ENCODE data around the gene TRMT44.
"Not testable (repeated sequence)": the region's sequence is repeated elsewhere in the genome, so short reads cannot be mapped to it uniquely, and the experiment has no call there.

TRMT44 gene

DNA sequence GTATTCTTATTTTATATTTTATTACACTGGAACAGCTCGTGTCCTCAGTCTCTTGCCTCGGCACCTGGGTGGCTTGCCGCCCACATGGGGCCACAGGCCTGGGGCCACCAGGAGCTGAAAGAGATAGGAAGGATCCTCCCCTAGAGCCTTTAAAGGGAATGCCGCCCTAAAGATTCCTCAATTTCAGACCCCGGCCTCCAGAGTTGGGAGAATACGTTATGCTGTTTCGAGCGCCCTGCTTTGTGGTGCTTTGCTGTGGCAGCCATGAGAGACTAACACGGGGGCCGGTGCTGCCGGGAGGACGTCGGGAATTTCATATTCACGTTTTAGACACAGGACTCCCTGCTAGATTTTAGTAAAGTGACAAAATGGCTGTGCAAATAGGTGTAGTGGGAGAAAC lies 33.3 kb upstream of the TRMT44 start:
- no peak for DNase-seq (ENCODE audit: low read depth)

DNA sequence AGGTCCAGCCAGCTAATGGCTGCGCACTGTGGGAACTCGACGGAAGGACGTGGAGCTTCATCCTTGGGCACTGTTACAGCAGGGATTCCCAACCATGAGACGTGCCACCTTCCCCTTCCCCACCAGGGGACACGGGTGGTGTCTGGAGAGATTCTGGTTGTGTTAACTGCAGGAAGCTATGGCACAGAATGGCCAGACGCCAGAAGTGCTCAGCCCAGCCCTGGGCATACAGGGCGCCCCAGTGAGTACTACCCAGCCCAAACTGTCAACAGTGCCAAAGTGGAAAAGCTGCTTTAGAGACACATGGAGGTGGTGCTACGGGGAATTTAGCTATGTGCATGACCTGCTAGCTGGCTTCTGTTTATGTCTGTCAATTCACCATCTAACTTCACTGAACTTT lies 32.8 kb upstream of the TRMT44 start:
- no peak for DNase-seq (ENCODE audit: low read depth)

DNA sequence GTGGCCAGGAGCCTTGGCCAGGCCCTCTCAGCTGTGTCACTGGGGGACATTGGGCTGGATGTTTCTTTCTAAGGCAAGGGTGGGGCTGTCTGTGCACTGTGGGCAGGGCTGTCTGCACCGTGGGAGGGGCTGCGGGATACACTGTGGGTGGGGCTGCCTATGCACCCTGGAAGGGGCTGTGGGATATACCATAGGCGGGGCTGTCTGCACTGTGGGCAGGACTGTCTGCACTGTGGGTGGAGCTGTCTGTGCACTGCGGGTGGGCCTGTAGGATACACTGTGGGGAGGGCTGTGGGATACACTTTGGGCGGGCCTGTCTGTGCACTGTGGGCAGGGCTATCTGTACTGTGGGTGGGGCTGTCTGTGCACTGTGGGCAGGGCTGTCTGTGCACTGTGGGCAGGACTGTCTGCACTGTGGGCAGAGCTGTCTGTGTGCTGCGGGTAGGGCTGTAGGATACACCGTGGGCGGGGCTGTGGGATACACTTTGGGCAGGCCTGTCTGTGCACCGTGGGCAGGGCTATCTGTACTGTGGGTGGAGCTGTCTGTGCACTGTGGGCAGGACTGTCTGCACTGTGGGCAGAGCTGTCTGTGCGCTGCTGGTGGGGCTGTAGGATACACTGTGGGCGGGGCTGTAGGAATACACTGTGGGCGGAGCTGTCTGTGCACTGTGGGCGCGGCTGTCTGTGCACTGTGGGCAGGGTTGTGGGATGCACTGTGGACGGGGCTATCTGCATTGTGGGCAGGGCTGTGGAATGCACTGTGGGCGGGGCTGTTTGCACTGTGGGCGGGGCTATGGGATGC lies 31.1 kb upstream of the TRMT44 start:
- DNase-seq (ENCODE audit: low read depth) = peak; percentile 10

DNA sequence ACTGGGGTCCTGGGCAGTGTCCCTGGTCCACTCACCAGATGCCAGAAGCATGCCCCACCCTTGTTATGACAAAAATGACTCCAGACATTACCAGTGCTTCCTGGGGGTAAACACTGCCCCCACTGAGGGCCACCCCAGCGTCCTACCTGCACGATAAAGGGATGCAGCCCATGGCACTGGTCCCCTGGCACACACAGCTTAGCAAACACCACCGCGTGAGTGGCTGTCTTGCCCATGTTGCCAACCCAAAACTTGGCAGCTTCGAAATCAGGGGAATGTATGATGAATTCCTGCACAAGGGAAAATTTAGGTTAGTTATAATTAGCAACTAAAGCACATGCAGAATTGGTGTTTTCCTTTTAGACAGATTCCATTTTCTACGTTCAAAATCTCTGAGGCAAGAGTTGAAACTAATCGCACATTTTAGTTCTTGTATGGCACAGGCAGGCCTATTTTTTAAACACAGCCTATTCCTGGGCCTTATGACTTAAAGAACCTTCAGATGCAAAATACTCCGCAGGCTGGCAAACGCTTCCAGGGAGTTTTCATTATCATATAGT lies 30.4 kb upstream of the TRMT44 start:
- DNase-seq (ENCODE audit: low read depth) = no peak

GRCh38 chr4:8410641-8411271 lies 29.8 kb upstream of the TRMT44 start:
- DNase-seq (ENCODE audit: low read depth) = no peak

- no peak for DNase-seq (ENCODE audit: low read depth)
Measured at GRCh38 chr4:8411351-8412180, 29.0 kb upstream of the TRMT44 start.

DNA sequence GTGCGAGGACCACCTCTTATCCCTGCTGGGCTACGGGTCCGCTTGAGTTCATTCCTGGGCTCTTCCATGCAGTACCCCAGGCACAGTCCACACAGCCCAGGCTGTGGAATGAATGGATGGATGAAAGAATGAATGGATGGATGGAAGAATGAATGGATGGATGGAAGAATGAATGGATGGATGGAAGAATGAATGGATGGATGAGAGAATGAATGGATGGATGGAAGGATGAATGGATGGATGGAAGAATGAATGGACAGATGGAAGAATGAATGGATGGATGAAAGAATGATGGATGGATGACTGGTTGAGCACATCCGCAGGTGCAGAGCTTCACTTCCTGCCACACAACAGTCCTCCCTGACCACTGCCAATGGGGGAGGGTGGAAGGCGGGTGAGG lies 28.3 kb upstream of the TRMT44 start:
- no peak for DNase-seq (ENCODE audit: low read depth)

DNA sequence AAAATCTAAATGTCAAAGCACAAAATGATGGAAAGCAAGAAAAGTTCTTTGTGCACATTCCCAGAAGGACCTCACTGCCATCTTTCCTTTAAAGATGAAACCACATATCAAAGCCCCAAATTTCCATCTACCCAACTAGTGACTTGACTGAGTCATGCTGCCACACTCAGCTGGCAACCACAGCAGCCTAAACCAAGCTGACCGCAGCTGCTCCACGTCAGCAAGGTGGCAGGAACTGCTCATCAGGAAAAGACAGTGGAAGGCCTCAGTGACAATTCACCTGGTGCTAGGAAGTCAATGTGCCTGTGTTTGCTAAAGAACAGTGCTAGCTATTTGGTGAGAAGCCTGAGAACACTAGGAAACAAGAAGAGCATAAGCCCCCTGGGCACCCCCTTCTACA lies 26.2 kb upstream of the TRMT44 start:
- no peak for DNase-seq (ENCODE audit: low read depth)

DNA sequence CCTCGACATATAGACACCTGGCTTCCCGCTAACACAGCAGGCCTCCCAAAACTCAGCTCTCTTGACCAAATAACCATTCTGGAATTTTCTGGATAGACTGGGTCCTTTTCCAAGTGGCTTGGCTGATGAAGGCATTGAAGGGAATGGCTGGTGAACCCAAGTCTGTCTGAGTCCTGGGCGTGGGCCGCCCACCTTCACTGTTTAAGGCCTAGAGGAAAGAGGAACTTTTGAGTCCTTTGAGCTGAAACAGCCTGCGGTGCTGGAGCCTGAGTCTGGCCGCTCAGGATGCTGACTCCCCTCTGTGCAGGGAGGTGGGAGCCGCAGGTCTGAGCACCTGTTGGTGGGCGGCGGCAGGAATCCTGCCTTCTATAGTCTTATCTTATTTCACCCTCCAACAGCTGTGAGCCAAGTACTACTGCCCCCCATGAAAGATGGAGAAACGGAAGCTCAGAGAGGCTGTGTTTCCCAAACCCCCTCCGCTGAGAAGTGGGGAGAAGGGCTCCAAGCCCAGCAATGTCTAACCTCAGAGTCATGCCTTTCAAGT lies 23.4 kb upstream of the TRMT44 start:
- DNase-seq (ENCODE audit: low read depth) = no peak

GRCh38 chr4:8419222-8420041 lies 21.1 kb upstream of the TRMT44 start:
- peak; percentile 48 for DNase-seq (ENCODE audit: low read depth)

- not testable (repeated sequence) for DNase-seq (ENCODE audit: low read depth)
Measured at GRCh38 chr4:8420151-8420550, 20.4 kb upstream of the TRMT44 start.

DNA sequence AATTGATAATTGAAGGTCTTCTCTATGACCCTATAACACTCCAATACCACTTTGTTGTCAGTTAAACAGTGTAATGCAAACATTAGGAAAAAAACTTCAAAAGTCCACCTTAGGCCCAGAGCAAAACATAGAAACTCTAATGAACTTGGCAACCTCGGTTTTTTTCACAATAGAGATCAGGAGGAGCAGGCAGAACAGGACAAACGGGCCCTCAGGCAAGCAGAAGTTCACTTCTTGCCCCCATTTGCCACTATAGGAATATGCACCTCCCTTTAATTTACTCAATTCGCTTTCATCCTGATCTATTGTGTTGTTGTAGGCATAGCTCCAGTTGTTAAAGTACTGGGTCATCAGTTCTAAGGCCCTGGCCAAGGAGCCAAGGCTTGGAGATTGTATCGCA lies 18.2 kb upstream of the TRMT44 start:
- no peak for DNase-seq (ENCODE audit: low read depth)

GRCh38 chr4:8422786-8423185 lies 17.8 kb upstream of the TRMT44 start:
- no peak for DNase-seq (ENCODE audit: low read depth)

GRCh38 chr4:8427262-8427661 lies 13.3 kb upstream of the TRMT44 start:
- DNase-seq (ENCODE audit: low read depth) = no peak

- no peak for DNase-seq (ENCODE audit: low read depth)
Measured at GRCh38 chr4:8427761-8428287, 12.8 kb upstream of the TRMT44 start.

GRCh38 chr4:8428288-8429097 lies 12.1 kb upstream of the TRMT44 start:
- peak; percentile 91 for DNase-seq (ENCODE audit: low read depth)

DNA sequence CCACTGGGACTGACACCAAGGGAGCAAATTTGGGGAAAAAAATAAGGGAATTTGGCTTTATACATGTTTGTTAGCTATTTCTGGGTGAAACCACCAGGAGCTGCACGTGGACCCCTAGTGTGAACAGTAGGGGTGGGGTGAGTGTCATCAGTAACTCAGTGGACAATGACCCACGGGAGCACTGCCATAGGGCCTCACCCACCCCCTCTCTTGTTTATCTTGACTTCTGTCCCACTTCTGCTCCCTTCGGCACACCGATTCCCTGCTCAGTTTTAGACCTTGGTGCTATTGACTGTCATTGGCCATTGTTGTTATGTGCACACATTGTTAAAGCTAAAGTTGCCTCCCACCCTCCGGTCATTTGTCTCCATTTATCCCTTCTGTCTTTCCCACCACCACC lies 9.0 kb upstream of the TRMT44 start:
- no peak for DNase-seq (ENCODE audit: low read depth)

DNA sequence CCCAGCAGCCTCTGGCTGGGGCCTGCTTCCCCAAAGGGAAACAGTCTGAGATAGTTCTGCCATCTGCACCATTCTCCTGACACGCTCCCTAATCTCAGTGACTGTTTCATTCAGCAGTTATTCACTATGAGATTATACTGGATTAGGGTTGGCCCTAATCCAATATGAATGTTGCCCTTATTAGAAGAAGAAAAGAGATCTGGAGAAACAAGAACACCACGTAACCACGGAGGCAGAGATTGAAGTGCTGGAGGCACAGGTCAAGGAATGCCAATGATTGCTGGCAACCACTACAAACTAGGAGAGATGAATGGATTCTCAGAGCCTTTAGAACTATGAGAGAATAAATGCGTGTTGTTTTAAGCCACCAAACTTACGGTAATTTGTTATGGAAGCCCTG lies 7.4 kb upstream of the TRMT44 start:
- no peak for DNase-seq (ENCODE audit: low read depth)

GRCh38 chr4:8434251-8435073 lies 6.1 kb upstream of the TRMT44 start:
- no peak for DNase-seq (ENCODE audit: low read depth)
